WERI-Rb-1 (cell line): Measurements from ENCODE around the gene TSC2.
A peak's percentile ranks its signal among the peaks of the same experiment; 100 is the strongest.

Source experiments
- DNase-seq: peaks from one replicate; pipeline ENCODE4 v3.0.0-alpha.2; 2020
- H3K27ac ChIP-seq: fragments of 250-450 bp; sonication (Bioruptor Pico); 2 replicates; pipeline ENCODE4 v1.5.1; 2020; ENCODE audit warnings: mild to moderate bottlenecking, moderate library complexity
- H3K27me3 ChIP-seq: fragments of 250-450 bp; sonication (Bioruptor Pico); 2 replicates; pipeline ENCODE4 v1.5.1; 2021; ENCODE audit warnings: mild to moderate bottlenecking, low read depth, moderate library complexity; ENCODE audit not compliant: insufficient read depth, severe bottlenecking
- H3K36me3 ChIP-seq: fragments of 250-450 bp; sonication (Bioruptor Pico); 2 replicates; pipeline ENCODE4 v1.5.1; 2020; ENCODE audit warnings: mild to moderate bottlenecking, moderate library complexity
- H3K4me3 ChIP-seq: 2 replicates; pipeline ENCODE4 v1.5.1; 2011; ENCODE audit warnings: low read depth, mild to moderate bottlenecking, control low read depth, low read length
- H3K9me3 ChIP-seq: fragments of 250-450 bp; sonication (Bioruptor Pico); 2 replicates; pipeline ENCODE4 v1.5.1; 2021; ENCODE audit warnings: mild to moderate bottlenecking, moderate library complexity; ENCODE audit not compliant: severe bottlenecking
- CTCF ChIP-seq: IDR thresholded peaks from 2 replicates; pipeline ENCODE4 v1.5.1; 2011; ENCODE audit warnings: low read depth, mild to moderate bottlenecking, control low read depth, inconsistent platforms, low read length

Gene TSC2

GRCh38 chr16:2044541-2044940 lies 3.2 kb upstream of the TSC2 start:
- TF ChIP-seq CTCF = no peak
- no peak overlapping the region for H3K27ac ChIP-seq
- H3K4me3 ChIP-seq = no peak overlapping the region
- H3K9me3 ChIP-seq = no peaks in the 10 kb centered on the region
- H3K27me3 ChIP-seq = no peaks in the 10 kb centered on the region
- H3K36me3 ChIP-seq = peaks cover 14% of the 10 kb centered on the region
- DNase-seq = no peak

- no peaks in the 10 kb centered on the region for H3K27me3 ChIP-seq
- no peak for DNase-seq
- H3K9me3 ChIP-seq = no peaks in the 10 kb centered on the region
- no peak for TF ChIP-seq CTCF
- H3K4me3 ChIP-seq = no peak overlapping the region; the same call in 1 of the 2 replicates
- peaks cover 26% of the 10 kb centered on the region for H3K36me3 ChIP-seq
- H3K27ac ChIP-seq = no peak overlapping the region; the same call in 1 of the 2 replicates
Measured at GRCh38 chr16:2045965-2046892, 1.6 kb upstream of the TSC2 start.

- Histone ChIP-seq H3K36me3 (peaks cover 30% of the 10 kb centered on the region), H3K27me3 (no peaks in the 10 kb centered on the region), H3K9me3 (no peaks in the 10 kb centered on the region), H3K4me3 (peak overlapping the region; percentile 69), H3K27ac (peak overlapping the region; percentile 30; the same call in 1 of the 2 replicates)
- no peak for TF ChIP-seq CTCF
- no peak for DNase-seq
Measured at GRCh38 chr16:2046893-2047329, 874 bp upstream of the TSC2 start.

- no peaks in the 10 kb centered on the region for H3K9me3 ChIP-seq
- H3K27ac ChIP-seq = peak overlapping the region; percentile 30
- DNase-seq = no peak
- peaks cover 39% of the 10 kb centered on the region for H3K36me3 ChIP-seq
- TF ChIP-seq CTCF = no peak
- H3K27me3 ChIP-seq = no peaks in the 10 kb centered on the region
- H3K4me3 ChIP-seq = peak overlapping the region; percentile 69
Measured at GRCh38 chr16:2048116-2048543, 345 bp downstream of the TSC2 start.

- TF ChIP-seq CTCF = no peak
- H3K4me3 ChIP-seq = no peak overlapping the region
- no peaks in the 10 kb centered on the region for H3K27me3 ChIP-seq
- peaks cover 49% of the 10 kb centered on the region for H3K36me3 ChIP-seq
- no peak for DNase-seq
- no peaks in the 10 kb centered on the region for H3K9me3 ChIP-seq
- H3K27ac ChIP-seq = no peak overlapping the region
Measured at GRCh38 chr16:2053211-2053610, 5.4 kb downstream of the TSC2 start.

- TF ChIP-seq CTCF = no peak
- DNase-seq = no peak
- Histone ChIP-seq H3K9me3 (no peaks in the 10 kb centered on the region), H3K27ac (no peak overlapping the region), H3K4me3 (no peak overlapping the region), H3K27me3 (no peaks in the 10 kb centered on the region), H3K36me3 (peaks cover 49% of the 10 kb centered on the region)
Measured at GRCh38 chr16:2053897-2054296, 6.1 kb downstream of the TSC2 start.
